BJ (cell line): ENCODE results near the gene GOLT1A. TPM values are rescaled to one million over a fixed set of nuclear protein-coding genes. Genes with fewer than 3 reads are reported as not detected.
A peak's percentile ranks its signal among the peaks of the same experiment; 100 is the strongest.

ENCODE experiments used
- CTCF ChIA-PET: fragments of 350-600 bp; formaldehyde crosslinking; extraction: SDS; loops from one replicate; lab custom pipeline; 2021; ENCODE audit warnings: antibody characterized with exemption, inconsistent platforms; lab: Yijun Ruan, JAX
- POLR2A ChIA-PET: fragments of 300-600 bp; sonication (Branson Sonifier 250); formaldehyde crosslinking; extraction: SDS; loops from one replicate; lab custom pipeline; 2021; ENCODE audit warnings: antibody characterized with exemption; lab: Charles Lee
- DNase-seq: peaks from one replicate; pipeline ENCODE4 v3.0.0-alpha.2; 2011; ENCODE audit warnings: low read depth
- H3K27me3 ChIP-seq: 2 replicates; pipeline ENCODE4 v1.6.0; 2011; ENCODE audit warnings: low read length; ENCODE audit not compliant: control insufficient read depth, insufficient read depth
- H3K36me3 ChIP-seq: 2 replicates; pipeline ENCODE4 v1.5.1; 2011; ENCODE audit warnings: low read length; ENCODE audit not compliant: control insufficient read depth, insufficient read depth
- H3K4me3 ChIP-seq: 2 replicates; pipeline ENCODE4 v1.5.1; 2011; ENCODE audit warnings: low read depth, mild to moderate bottlenecking, control low read depth, low read length
- polyA plus RNA-seq: library from polyadenylated mRNA; depleted of rRNA; stranded (reverse); fragments of >200 nt; gene quantifications from 2 replicates; pipeline ENCODE4 v1.2.3, GENCODE V29; 2011
- TF ChIP-seq, protein P1 (sequence below): IDR thresholded peaks from 2 replicates; pipeline ENCODE4 v1.5.1; 2011; ENCODE audit warnings: low read depth, mild to moderate bottlenecking, control low read depth, inconsistent platforms, low read length, moderate library complexity; ENCODE audit not compliant: insufficient read depth

Gene GOLT1A
- polyA plus RNA-seq, 1 experiment = 0.21 TPM

GRCh38 chr1:204216880-204217647 is 3.3 kb upstream of the GOLT1A start:
- no peak overlapping the region for H3K4me3 ChIP-seq
- H3K27me3 ChIP-seq = no peaks in the 10 kb centered on the region
- DNase-seq = no peak
- ChIA-PET POLR2A (no interaction called here), CTCF (interaction anchor here (1.2 to 6.2 kb wide), 7 partner anchors 11 to 145 kb away, joined by 3 to 164 read pairs (median 4); partner anchors contain the start of gene PLEKHA6)
- peaks cover 4% of the 10 kb centered on the region for H3K36me3 ChIP-seq
- TF ChIP-seq, protein P1, sequence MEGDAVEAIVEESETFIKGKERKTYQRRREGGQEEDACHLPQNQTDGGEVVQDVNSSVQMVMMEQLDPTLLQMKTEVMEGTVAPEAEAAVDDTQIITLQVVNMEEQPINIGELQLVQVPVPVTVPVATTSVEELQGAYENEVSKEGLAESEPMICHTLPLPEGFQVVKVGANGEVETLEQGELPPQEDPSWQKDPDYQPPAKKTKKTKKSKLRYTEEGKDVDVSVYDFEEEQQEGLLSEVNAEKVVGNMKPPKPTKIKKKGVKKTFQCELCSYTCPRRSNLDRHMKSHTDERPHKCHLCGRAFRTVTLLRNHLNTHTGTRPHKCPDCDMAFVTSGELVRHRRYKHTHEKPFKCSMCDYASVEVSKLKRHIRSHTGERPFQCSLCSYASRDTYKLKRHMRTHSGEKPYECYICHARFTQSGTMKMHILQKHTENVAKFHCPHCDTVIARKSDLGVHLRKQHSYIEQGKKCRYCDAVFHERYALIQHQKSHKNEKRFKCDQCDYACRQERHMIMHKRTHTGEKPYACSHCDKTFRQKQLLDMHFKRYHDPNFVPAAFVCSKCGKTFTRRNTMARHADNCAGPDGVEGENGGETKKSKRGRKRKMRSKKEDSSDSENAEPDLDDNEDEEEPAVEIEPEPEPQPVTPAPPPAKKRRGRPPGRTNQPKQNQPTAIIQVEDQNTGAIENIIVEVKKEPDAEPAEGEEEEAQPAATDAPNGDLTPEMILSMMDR = no peak

- no peak for DNase-seq
- CTCF ChIA-PET = interaction anchor here (0.6 to 6.2 kb wide), 10 partner anchors 10 to 321 kb away, joined by 3 to 164 read pairs (median 3); partner anchors contain the start of gene PLEKHA6
- no peaks in the 10 kb centered on the region for H3K27me3 ChIP-seq
- H3K36me3 ChIP-seq = 0 out of 2 replicates have a peak, but pooled peaks cover 1% of the 10 kb centered on the region
- POLR2A ChIA-PET = no interaction called here
- H3K4me3 ChIP-seq = no peak overlapping the region
- TF ChIP-seq, protein P1 = no peak
These were observed 2.4 kb upstream of the GOLT1A start for GRCh38 chr1:204216236-204216635.

- Histone ChIP-seq H3K36me3 (no peaks in the 10 kb centered on the region), H3K4me3 (no peak overlapping the region), H3K27me3 (no peaks in the 10 kb centered on the region)
- TF ChIP-seq, protein P1 = no peak
- ChIA-PET CTCF (interaction anchor here (1.0 to 6.2 kb wide), 2 partner anchors 23 to 149 kb away, joined by 3 to 164 read pairs; partner anchors contain the start of gene PLEKHA6), POLR2A (no interaction called here)
- DNase-seq = no peak
These were observed 1.1 kb downstream of the GOLT1A start for GRCh38 chr1:204212715-204213114.

- Histone ChIP-seq H3K36me3 (no peaks in the 10 kb centered on the region), H3K27me3 (no peaks in the 10 kb centered on the region), H3K4me3 (no peak overlapping the region)
- CTCF ChIA-PET = interaction anchor here (1.3 to 3.9 kb wide), 6 partner anchors 47 to 152 kb away, joined by 3 to 41 read pairs (median 6); partner anchors contain the start of gene PLEKHA6
- no peak for DNase-seq
- TF ChIP-seq, protein P1 = no peak
- POLR2A ChIA-PET = no interaction called here
These were observed 2.7 kb downstream of the GOLT1A start for GRCh38 chr1:204211046-204211445.

- Histone ChIP-seq H3K36me3 (no peaks in the 10 kb centered on the region), H3K4me3 (no peak overlapping the region), H3K27me3 (no peaks in the 10 kb centered on the region)
- POLR2A ChIA-PET = no interaction called here
- CTCF ChIA-PET = interaction anchor here (0.6 to 7.4 kb wide), 53 partner anchors 9 to 940 kb away, joined by 3 to 240 read pairs (median 6); partner anchors contain the start of genes ETNK2, GOLT1A, KISS1 and PIK3C2B
- TF ChIP-seq, protein P1 = peak; percentile 98
- no peak for DNase-seq
These were observed 6.6 kb downstream of the GOLT1A start for GRCh38 chr1:204207136-204207616.
